NCI-H774 (cell line): ENCODE data around the gene SURF2.

ENCODE experiments used
- DNase-seq: peaks from one replicate; lab custom pipeline; 2025; lab: John Stamatoyannopoulos, UW

The SURF2 gene

GRCh38 chr9:133354766-133355165 lies 1.6 kb upstream of the SURF2 start:
- DNase-seq, result no peak

- DNase-seq, result no peak
Measured at GRCh38 chr9:133355881-133356357, 431 bp upstream of the SURF2 start.

- DNase-seq, result no peak
Measured at GRCh38 chr9:133357656-133358055, 1.3 kb downstream of the SURF2 start.

GRCh38 chr9:133359399-133360175 lies 3.2 kb downstream of the SURF2 start:
- no peak for DNase-seq

GRCh38 chr9:133360400-133361393 lies 4.3 kb downstream of the SURF2 start:
- no peak for DNase-seq

- DNase-seq, result no peak
Measured at GRCh38 chr9:133361507-133362092, 5.2 kb downstream of the SURF2 start.

- no peak for DNase-seq
Measured at GRCh38 chr9:133362359-133363044, 6.2 kb downstream of the SURF2 start.

- DNase-seq, result no peak
Measured at GRCh38 chr9:133366435-133366834, 10.1 kb downstream of the SURF2 start.

- DNase-seq, result no peak
Measured at GRCh38 chr9:133367221-133367620, 10.9 kb downstream of the SURF2 start.

- DNase-seq, result no peak
Measured at GRCh38 chr9:133367778-133368177, 11.4 kb downstream of the SURF2 start.

GRCh38 chr9:133368249-133368881 lies 12.0 kb downstream of the SURF2 start:
- DNase-seq, result peak; percentile 90

- DNase-seq, result no peak
Measured at GRCh38 chr9:133369422-133369821, 13.1 kb downstream of the SURF2 start.

- DNase-seq, result no peak
Measured at GRCh38 chr9:133369933-133370332, 13.6 kb downstream of the SURF2 start.

GRCh38 chr9:133370685-133371084 lies 14.3 kb downstream of the SURF2 start:
- no peak for DNase-seq

GRCh38 chr9:133371261-133371711 lies 14.9 kb downstream of the SURF2 start:
- no peak for DNase-seq

GRCh38 chr9:133372144-133372543 lies 15.8 kb downstream of the SURF2 start:
- no peak for DNase-seq

GRCh38 chr9:133374612-133375115 lies 18.3 kb downstream of the SURF2 start:
- DNase-seq, result no peak

GRCh38 chr9:133375116-133375723 lies 18.9 kb downstream of the SURF2 start:
- DNase-seq, result no peak

- DNase-seq, result peak; percentile 98
Measured at GRCh38 chr9:133375724-133376654, 19.6 kb downstream of the SURF2 start, which contains the start of the genes STKLD1 and SURF4. TSS of gene STKLD1 (plus strand) at chr9:133376366. CDS start at chr9:133376474, 108 bp downstream. TSS of gene SURF4 (minus strand) at chr9:133376060. CDS start at chr9:133375969, 91 bp downstream.
